ENCODE measurements around the gene HDAC3.

DNA sequence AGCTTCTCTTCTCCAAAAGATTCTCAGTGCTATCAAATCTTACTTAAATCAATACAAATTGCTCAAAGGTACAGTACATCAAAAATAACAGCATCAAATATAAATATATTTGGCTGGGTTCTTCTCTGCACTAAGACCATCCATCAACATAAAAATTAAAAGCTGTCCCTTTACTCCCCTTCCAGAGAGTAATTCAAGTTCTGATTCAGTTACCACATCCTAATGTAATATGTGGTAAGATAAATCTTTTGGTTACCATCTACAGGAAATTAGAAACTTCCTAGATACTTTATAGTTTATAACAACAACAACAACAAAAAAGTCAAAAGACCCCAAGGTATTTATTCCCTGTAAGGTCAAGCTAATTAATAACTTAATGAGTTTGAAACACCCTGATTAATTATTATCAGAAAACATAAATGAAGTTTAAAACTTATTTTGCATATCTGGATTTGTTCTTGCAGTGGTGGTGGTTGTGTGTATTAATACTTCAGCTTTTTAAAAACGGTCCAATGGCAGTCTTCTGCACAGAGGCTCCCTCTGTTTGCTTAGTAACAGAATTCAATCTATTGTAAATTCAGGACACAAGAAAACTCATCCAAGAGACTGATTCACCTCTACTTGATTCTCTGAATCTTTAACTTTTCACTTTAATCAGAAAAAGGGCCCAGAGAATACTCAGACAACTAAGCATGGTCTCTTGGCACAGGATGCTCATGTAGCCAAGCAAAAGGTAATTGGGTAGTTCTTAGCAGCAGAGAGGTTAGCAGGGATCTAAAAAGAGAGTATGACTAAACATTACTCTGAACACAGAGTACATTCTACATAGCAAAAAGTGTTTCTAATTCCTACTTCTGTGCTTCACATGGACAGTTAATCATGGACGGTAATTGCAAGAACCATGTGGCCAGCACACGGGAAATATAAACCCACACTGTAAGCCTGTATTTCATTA, 38.0 kb downstream of the HDAC3 start:
- no peak for TF ChIP-seq EZH2 (IDR thresholded peaks at IDR 0.05; ENCODE audit: borderline replicate concordance, low read length)
- TF ChIP-seq, protein P1, sequence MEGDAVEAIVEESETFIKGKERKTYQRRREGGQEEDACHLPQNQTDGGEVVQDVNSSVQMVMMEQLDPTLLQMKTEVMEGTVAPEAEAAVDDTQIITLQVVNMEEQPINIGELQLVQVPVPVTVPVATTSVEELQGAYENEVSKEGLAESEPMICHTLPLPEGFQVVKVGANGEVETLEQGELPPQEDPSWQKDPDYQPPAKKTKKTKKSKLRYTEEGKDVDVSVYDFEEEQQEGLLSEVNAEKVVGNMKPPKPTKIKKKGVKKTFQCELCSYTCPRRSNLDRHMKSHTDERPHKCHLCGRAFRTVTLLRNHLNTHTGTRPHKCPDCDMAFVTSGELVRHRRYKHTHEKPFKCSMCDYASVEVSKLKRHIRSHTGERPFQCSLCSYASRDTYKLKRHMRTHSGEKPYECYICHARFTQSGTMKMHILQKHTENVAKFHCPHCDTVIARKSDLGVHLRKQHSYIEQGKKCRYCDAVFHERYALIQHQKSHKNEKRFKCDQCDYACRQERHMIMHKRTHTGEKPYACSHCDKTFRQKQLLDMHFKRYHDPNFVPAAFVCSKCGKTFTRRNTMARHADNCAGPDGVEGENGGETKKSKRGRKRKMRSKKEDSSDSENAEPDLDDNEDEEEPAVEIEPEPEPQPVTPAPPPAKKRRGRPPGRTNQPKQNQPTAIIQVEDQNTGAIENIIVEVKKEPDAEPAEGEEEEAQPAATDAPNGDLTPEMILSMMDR (conservative IDR thresholded peaks at IDR 0.05 in 1 of 2, IDR thresholded peaks at IDR 0.05 in 1 of 2; ENCODE audit: extremely low read depth in 1 of 2, insufficient read depth in 1 of 2, low read depth in 1 of 2, low read length in 2 of 2), result no peak
